WTC11 (cell line): ENCODE data around the gene GPR153.

Experiments
- ATF1 ChIP-seq: sonication (generic); formaldehyde crosslinking; IDR thresholded peaks from 2 replicates; pipeline ENCODE4 v1.8.1; 2023; ENCODE audit warnings: mild to moderate bottlenecking, moderate library complexity, missing genetic modification reagents
- ELF4 ChIP-seq: sonication (generic); formaldehyde crosslinking; IDR thresholded peaks from 2 replicates; pipeline ENCODE4 v1.8.1; 2022; ENCODE audit warnings: low read depth, mild to moderate bottlenecking, moderate library complexity, missing genetic modification reagents
- JUN ChIP-seq: sonication (generic); formaldehyde crosslinking; IDR thresholded peaks from 2 replicates; pipeline ENCODE4 v1.8.0; 2023; ENCODE audit warnings: mild to moderate bottlenecking, missing genetic modification reagents
- SP1 ChIP-seq: sonication (generic); formaldehyde crosslinking; conservative IDR thresholded peaks from 2 replicates; pipeline ENCODE4 v1.8.1; 2022; ENCODE audit warnings: missing genetic modification reagents
- USF2 ChIP-seq: sonication (generic); formaldehyde crosslinking; IDR thresholded peaks from 2 replicates; pipeline ENCODE4 v1.8.1; 2023; ENCODE audit warnings: mild to moderate bottlenecking, missing genetic modification reagents, moderate library complexity
- ZBTB43 ChIP-seq: sonication (generic); formaldehyde crosslinking; IDR thresholded peaks from 2 replicates; pipeline ENCODE4 v1.8.1; 2023; ENCODE audit warnings: mild to moderate bottlenecking, missing genetic modification reagents
- TF ChIP-seq, protein P1 (sequence below): fragments of 200-600 bp; IDR thresholded peaks from 2 replicates; pipeline ENCODE4 v1.8.0; 2022; ENCODE audit warnings: antibody characterized with exemption
- TF ChIP-seq, protein P2 (sequence below): sonication (generic); formaldehyde crosslinking; IDR thresholded peaks from 2 replicates; pipeline ENCODE4 v1.8.1; 2022; ENCODE audit warnings: mild to moderate bottlenecking, moderate library complexity, missing genetic modification reagents

- TF ChIP-seq, protein P1, sequence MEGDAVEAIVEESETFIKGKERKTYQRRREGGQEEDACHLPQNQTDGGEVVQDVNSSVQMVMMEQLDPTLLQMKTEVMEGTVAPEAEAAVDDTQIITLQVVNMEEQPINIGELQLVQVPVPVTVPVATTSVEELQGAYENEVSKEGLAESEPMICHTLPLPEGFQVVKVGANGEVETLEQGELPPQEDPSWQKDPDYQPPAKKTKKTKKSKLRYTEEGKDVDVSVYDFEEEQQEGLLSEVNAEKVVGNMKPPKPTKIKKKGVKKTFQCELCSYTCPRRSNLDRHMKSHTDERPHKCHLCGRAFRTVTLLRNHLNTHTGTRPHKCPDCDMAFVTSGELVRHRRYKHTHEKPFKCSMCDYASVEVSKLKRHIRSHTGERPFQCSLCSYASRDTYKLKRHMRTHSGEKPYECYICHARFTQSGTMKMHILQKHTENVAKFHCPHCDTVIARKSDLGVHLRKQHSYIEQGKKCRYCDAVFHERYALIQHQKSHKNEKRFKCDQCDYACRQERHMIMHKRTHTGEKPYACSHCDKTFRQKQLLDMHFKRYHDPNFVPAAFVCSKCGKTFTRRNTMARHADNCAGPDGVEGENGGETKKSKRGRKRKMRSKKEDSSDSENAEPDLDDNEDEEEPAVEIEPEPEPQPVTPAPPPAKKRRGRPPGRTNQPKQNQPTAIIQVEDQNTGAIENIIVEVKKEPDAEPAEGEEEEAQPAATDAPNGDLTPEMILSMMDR, result no peak
- TF ChIP-seq JUN (CRISPR knock-in tag) (no peak), ATF1 (no peak), USF2 (CRISPR knock-in tag) (no peak), ELF4 (CRISPR knock-in tag) (no peak), ZBTB43 (no peak), SP1 (no peak)
- TF ChIP-seq, protein P2, sequence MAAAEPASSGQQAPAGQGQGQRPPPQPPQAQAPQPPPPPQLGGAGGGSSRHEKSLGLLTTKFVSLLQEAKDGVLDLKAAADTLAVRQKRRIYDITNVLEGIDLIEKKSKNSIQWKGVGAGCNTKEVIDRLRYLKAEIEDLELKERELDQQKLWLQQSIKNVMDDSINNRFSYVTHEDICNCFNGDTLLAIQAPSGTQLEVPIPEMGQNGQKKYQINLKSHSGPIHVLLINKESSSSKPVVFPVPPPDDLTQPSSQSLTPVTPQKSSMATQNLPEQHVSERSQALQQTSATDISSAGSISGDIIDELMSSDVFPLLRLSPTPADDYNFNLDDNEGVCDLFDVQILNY (CRISPR knock-in tag), result no peak
These were observed 10.7 kb upstream of the GPR153 start for GRCh38 chr1:6271554-6271953.
